ENCODE measurements around the gene C7orf33. TPM values are rescaled to one million over a fixed set of nuclear protein-coding genes. Genes with fewer than 3 reads are reported as not detected.

The C7orf33 gene
- total RNA-seq, 2 donors from 2014 or later: not detected

DNA sequence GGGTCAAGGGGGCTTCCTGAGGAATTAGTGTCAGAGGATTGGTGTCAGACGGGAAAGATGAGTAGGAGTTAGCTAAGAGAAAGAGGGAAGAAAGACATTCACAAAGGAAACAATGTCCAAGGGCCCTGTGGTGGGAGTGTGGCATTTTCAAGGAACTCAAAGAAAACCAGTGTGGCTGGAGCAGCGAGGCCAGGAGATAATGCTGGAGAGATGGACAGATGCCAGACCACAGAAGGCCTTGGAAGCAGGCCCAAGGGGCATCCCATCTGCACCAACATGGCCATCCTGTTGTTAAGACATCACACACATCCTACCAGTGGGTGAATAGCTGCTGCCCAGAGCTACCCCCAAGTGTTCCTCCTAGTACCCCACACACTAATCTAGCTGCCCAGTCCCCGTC lies 72.1 kb downstream of the C7orf33 start:
- Mint-ChIP-seq H3K27me3 (peaks cover 5% of the 10 kb centered on the region), H3K4me3 (no peak overlapping the region), H3K27ac (no peak overlapping the region), H3K4me1 (peaks cover 2% of the 10 kb centered on the region), H3K36me3 (ENCODE audit: low read depth) (peaks cover under 1% of the 10 kb centered on the region)
- DNase-seq (no peak), ATAC-seq (no peak)
- H3K9me3 ChIP-seq (ENCODE audit: control insufficient read depth, low read length, poor library complexity, severe bottlenecking): no peaks in the 10 kb centered on the region

GRCh38 chr7:148664324-148664723 lies 73.8 kb downstream of the C7orf33 start:
- H3K27me3 Mint-ChIP-seq: peaks cover 5% of the 10 kb centered on the region
- DNase-seq (no peak), ATAC-seq (no peak)

DNA sequence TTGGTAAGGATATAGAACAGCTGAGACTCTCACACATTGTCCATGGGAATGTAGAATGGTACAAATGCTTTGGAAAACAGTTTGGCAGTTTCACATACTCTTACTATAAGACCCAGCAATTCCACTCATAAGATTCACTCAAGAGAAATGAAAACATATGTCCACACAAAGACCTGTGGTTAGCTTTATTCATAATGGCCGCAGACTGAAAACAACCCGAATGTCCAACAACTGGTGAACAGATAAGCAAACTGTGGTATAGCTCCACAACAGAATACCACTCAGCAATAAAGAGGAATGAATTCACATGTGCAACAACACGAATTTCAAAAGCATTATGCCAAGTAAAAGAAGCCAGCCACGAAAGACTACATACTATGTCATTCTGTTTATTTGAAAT lies 74.7 kb downstream of the C7orf33 start:
- Mint-ChIP-seq H3K27me3 (peaks cover 5% of the 10 kb centered on the region), H3K27ac (no peak overlapping the region), H3K4me1 (peaks cover 2% of the 10 kb centered on the region), H3K36me3 (ENCODE audit: low read depth) (peaks cover 5% of the 10 kb centered on the region), H3K4me3 (no peak overlapping the region)
- no peaks in the 10 kb centered on the region for H3K9me3 ChIP-seq (ENCODE audit: control insufficient read depth, low read length, poor library complexity, severe bottlenecking)
- DNase-seq (no peak), ATAC-seq (no peak)

More at GRCh38 chr7:148664324-148664723, 73.8 kb downstream of the C7orf33 start:
- Mint-ChIP-seq H3K27ac (no peak overlapping the region), H3K4me3 (no peak overlapping the region), H3K4me1 (peaks cover 2% of the 10 kb centered on the region), H3K36me3 (ENCODE audit: low read depth) (peaks cover 4% of the 10 kb centered on the region)
- no peaks in the 10 kb centered on the region for H3K9me3 ChIP-seq (ENCODE audit: control insufficient read depth, low read length, poor library complexity, severe bottlenecking)

Other genes with a start within 250 kb of the C7orf33 start
- gene CUL1, start 108.1 kb downstream of the C7orf33 start, total RNA-seq: 10 to 100 TPM; 39.7 to 41.4 TPM

Measured in T-helper 17 cell (primary cell).